Adrenal gland (tissue), 5 donors: Measurements from ENCODE around the gene MYLK4.

Experiments
- CTCF ChIP-seq, 6 experiments: fragments of 450-650 bp in 4 of 6; fragments of 200-600 bp in 2 of 6; sonication (generic) in 1 of 6; IDR thresholded peaks; 1 replicate in 5 of 6; 2 replicates in 1 of 6; pipeline versions ENCODE4 v1.5.1 to v1.8.0; 2016 to 2021; ENCODE audit warnings: antibody characterized with exemption in 6 of 6, mild to moderate bottlenecking in 2 of 6, moderate library complexity in 1 of 6
- POLR2A ChIP-seq, 2 donors: fragments of 450-650 bp; IDR thresholded peaks; one replicate each; pipeline ENCODE4 v1.6.1; 2017; ENCODE audit warnings: antibody characterized with exemption in 2 of 2, mild to moderate bottlenecking in 2 of 2, moderate library complexity in 1 of 2
- donor health status: DM: no; HTN: no; CAD: no.

- TF ChIP-seq CTCF (IDR thresholded peaks at IDR 0.05) (no peak), POLR2A (IDR thresholded peaks at IDR 0.05) (no peak)
Observed at GRCh38 chr6:2623295-2623694, 127.4 kb downstream of the MYLK4 start.
